Measurements from ENCODE around the gene C2orf92.
"Not testable (repeated sequence)": the region's sequence is repeated elsewhere in the genome, so short reads cannot be mapped to it uniquely, and the experiment has no call there.

The C2orf92 gene

GRCh38 chr2:97711394-97711711, 41.8 kb downstream of the C2orf92 start:
- Histone ChIP-seq H3K27me3 (replicated peaks; ENCODE audit: control insufficient read depth, insufficient read depth, low read length) (no peaks in the 10 kb centered on the region), H3K36me3 (ENCODE audit: control insufficient read depth, insufficient read depth, low read length) (no peaks in the 10 kb centered on the region), H3K4me3 (replicated peaks; ENCODE audit: low read depth, low read length) (no peak overlapping the region)
- no peak for DNase-seq (ENCODE audit: extremely low read depth, insufficient read length)
- TF ChIP-seq, protein P1, sequence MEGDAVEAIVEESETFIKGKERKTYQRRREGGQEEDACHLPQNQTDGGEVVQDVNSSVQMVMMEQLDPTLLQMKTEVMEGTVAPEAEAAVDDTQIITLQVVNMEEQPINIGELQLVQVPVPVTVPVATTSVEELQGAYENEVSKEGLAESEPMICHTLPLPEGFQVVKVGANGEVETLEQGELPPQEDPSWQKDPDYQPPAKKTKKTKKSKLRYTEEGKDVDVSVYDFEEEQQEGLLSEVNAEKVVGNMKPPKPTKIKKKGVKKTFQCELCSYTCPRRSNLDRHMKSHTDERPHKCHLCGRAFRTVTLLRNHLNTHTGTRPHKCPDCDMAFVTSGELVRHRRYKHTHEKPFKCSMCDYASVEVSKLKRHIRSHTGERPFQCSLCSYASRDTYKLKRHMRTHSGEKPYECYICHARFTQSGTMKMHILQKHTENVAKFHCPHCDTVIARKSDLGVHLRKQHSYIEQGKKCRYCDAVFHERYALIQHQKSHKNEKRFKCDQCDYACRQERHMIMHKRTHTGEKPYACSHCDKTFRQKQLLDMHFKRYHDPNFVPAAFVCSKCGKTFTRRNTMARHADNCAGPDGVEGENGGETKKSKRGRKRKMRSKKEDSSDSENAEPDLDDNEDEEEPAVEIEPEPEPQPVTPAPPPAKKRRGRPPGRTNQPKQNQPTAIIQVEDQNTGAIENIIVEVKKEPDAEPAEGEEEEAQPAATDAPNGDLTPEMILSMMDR (IDR thresholded peaks at IDR 0.05; ENCODE audit: insufficient read depth, low read length, poor library complexity, severe bottlenecking): no peak

- H3K27me3 ChIP-seq (replicated peaks; ENCODE audit: control insufficient read depth, insufficient read depth, low read length); DNase-seq (ENCODE audit: extremely low read depth, insufficient read length): not testable (repeated sequence)
Observed at GRCh38 chr2:97712175-97712574, 42.7 kb downstream of the C2orf92 start.

DNA sequence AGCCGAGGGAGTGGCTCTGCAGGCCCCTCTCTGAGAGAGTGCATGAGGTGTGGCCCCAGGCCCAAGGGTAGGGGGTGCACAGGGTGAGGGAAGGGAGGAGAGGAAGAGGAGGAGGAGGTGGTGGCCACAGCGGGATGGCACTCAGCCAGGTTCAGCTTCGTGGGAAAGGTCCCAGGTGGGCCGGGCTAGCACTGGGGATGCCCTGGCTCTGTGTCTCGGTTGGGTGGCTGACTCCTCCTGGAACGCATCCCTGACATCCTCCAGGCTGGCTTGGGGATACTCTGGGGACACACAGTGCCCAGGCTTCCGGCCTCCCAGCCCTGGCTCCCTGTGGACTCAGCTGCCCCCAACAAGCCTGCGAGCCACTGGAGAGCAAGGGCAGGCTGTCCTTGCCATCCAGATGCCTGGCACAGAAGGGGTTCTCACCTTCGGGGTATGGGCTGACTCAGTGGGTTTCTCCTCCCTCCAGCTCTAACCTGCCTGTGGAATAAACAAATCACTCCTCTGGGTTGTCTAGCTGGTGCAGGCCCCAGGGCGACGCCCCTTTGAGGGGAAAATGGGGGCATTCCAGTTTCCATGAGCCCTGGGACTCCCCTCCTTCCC, 43.3 kb downstream of the C2orf92 start:
- TF ChIP-seq, protein P1 (IDR thresholded peaks at IDR 0.05; ENCODE audit: insufficient read depth, low read length, poor library complexity, severe bottlenecking): no peak
- H3K36me3 ChIP-seq (ENCODE audit: control insufficient read depth, insufficient read depth, low read length): no peaks in the 10 kb centered on the region
- H3K4me3 ChIP-seq (replicated peaks; ENCODE audit: low read depth, low read length): no peak overlapping the region
- no peaks in the 10 kb centered on the region for H3K27me3 ChIP-seq (replicated peaks; ENCODE audit: control insufficient read depth, insufficient read depth, low read length)
- no peak for DNase-seq (ENCODE audit: extremely low read depth, insufficient read length)

More at GRCh38 chr2:97712175-97712574, 42.7 kb downstream of the C2orf92 start:
- not testable (repeated sequence) for H3K36me3 ChIP-seq (ENCODE audit: control insufficient read depth, insufficient read depth, low read length); H3K4me3 ChIP-seq (replicated peaks; ENCODE audit: low read depth, low read length)

DNA sequence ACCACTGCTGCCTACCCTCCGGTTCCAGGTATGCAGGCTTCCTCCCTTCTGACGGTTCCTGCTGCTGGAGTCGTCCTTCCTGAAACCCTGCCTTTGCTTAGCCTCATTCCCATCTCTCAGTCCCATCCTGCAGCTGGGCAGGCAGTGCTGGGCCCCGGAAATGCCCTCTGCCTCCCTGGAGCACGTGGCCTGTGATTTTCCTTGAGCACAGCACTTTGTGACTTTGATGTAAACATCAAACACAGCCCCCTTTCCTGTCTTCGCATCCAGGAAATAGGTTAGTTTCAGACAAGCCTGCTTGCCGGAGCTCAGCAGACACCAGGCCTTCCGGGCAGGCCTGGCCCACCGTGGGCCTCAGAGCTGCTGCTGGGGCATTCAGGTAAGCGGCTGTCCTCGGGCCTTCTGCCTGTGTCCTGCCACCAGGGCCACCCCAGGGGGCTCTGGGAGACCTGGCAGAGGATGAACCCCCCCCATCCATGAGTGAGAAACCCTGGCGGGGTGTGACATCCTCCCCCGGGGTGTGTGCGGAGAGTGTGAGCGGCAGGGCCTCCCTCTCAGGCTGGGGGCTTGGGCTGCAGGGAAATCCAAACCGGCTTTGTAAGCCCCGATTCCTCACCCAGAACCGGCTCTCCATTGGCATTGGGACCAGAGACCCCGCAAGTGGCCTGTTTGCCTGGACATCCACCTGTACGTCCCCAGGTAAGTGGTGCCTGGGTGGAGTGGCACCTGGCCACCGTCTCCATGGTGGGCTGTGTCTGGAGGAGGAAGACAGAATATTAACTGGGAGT, 44.0 kb downstream of the C2orf92 start, which contains the start of gene ZAP70:
TSS of gene ZAP70 (plus strand) at position 281 of the 788 bp plus-strand sequence. CDS start 10,461 bp downstream, outside the sequence.
- no peak for DNase-seq (ENCODE audit: extremely low read depth, insufficient read length)
- H3K4me3 ChIP-seq (replicated peaks; ENCODE audit: low read depth, low read length): no peak within 1 kb of the TSS
- H3K27me3 ChIP-seq (replicated peaks; ENCODE audit: control insufficient read depth, insufficient read depth, low read length): no peaks in the 10 kb centered on the region
- H3K36me3 ChIP-seq (ENCODE audit: control insufficient read depth, insufficient read depth, low read length): no peaks in the 10 kb centered on the region
- TF ChIP-seq, protein P1 (IDR thresholded peaks at IDR 0.05; ENCODE audit: insufficient read depth, low read length, poor library complexity, severe bottlenecking): no peak

DNA sequence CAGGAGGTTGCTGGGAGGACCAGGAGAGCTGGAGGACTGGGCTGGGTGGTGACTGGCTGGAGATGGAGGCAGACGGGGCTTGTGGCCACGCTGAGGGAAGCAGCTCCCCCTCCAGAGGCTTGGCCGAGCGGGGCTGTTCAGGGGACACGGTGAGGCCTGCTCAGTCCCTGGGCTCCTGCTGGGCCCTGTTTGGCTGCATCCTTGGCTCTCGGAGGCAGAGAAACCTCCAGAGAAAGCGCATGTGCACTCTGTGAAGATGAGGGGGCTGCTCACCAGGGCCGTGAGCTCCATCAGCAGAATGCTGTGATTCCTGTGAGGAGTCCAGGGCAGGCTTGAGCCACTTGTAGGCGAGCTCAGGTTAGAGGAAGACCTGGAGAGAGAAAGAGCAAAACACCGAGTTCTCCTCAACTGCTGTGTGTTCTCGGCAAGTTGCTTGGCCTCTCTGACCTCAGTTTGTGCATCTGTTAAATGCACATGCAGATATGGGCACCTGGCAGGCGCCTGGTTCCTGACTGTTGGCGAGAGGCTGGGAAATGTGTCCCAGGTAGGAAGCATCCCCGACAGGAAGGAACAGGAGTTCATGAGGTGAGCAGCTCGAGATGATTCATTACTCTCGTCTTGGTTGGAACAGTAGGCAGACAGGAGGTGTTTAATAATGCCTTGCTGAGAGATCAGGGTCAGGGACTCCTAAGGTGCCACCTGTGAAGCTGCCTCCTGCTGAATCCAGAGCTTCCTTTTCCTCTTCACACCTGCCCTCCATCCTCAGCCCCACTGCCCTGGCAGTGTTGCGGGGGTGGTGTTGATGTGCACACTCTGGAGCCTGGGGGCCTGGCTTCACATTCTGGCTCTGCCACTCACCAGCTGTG, 44.8 kb downstream of the C2orf92 start:
- no peak for DNase-seq (ENCODE audit: extremely low read depth, insufficient read length)
- no peak overlapping the region for H3K4me3 ChIP-seq (replicated peaks; ENCODE audit: low read depth, low read length)
- H3K27me3 ChIP-seq (replicated peaks; ENCODE audit: control insufficient read depth, insufficient read depth, low read length): no peaks in the 10 kb centered on the region
- TF ChIP-seq, protein P1 (IDR thresholded peaks at IDR 0.05; ENCODE audit: insufficient read depth, low read length, poor library complexity, severe bottlenecking): no peak
- no peaks in the 10 kb centered on the region for H3K36me3 ChIP-seq (ENCODE audit: control insufficient read depth, insufficient read depth, low read length)
